ENCODE results near the gene ABHD12. TPM values are rescaled to one million over a fixed set of nuclear protein-coding genes. Genes with fewer than 3 reads are reported as not detected.
"Not testable (repeated sequence)": the region's sequence is repeated elsewhere in the genome, so short reads cannot be mapped to it uniquely, and the experiment has no call there.

Gene ABHD12
- 70.9 and 117 TPM in 2 replicates for total RNA-seq (2014; rRNA removed; shearing (Covaris generic))

DNA sequence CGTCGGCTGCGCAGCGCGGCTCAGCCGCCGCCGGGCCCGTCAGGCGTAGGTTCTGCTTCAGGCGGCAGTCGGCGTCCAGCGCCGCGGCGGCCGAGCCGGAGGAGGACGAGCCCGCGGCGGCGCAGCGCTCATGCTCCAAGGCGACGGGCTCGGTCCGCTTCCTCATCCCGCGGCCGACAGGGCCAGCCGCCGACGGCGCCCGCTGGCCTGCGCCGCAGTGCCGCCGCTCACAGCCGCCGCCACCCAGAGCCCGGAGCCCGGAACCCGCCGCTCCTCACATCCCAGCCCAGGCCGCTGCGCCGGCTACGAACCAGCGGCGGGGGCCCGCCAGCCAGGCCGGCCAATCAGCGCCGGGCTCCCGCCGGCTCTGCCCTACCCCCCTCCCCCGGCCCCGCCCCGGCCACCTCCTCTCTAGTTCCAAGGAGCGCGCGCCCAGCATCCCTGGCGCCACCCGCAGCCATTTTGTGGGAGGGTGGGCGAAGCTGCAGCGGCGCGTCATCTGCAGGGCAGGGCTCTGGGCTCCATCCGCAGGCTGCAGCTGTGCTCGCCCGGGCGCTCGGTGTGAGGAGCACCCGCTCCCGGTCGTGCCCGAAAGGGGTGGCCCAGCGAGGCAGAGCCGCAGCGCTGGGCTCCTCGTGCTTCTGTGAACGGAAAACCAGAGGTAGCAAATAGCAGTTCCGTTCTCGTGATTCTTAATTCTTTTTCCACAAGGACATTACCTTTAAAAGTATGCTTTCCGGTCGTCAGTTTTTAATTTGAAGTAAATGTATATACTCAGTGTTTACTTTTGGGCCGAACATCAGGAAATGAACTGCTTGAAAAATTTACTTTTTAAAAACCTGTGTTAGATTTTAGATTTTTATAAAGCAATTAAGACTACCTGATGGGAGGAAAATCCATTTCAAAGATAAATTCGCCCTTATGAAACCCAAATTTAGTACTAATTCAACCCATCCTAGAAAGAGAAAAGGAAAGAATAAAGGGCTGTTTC is at the start of gene ABHD12:
Gene ABHD12, minus strand, starts transcription at position 298 of the 991 bp plus-strand sequence. Its CDS starts 132 bp downstream, at position 166.
- peak within 1 kb of the TSS; percentile 80 for H3K27ac ChIP-seq
- peaks cover 22% of the 10 kb centered on the region for H3K36me3 ChIP-seq
- H3K27me3 ChIP-seq (replicated peaks), result no peaks in the 10 kb centered on the region
- H3K9me3 ChIP-seq (replicated peaks), result no peaks in the 10 kb centered on the region
- peak within 1 kb of the TSS; percentile 100 for H3K4me3 ChIP-seq
- DNase-seq (ENCODE audit: low read depth in 1 of 2, low spot score in 2 of 2), result peak; percentile 93 to 97
- peaks cover 7% of the 10 kb centered on the region for H3K4me1 ChIP-seq (replicated peaks)

DNA sequence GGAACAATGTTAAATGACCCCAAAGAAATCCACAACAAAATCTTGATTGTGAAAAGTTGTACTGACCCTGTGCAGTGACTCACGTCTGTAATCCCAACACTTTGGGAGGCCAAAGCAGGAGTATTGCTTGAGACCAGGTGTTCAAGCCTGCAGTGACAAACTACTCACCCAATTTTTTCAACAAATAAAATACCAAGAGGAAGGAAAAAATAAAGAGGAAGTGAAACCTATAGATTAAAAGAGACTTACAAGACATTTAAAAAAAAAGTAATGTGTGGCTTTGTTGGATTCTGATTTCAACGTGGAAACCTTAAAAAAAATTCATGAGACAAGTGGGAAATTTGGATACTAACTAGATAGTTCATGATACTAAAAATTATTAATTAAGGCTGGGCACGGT is 48.7 kb upstream of the ABHD12 start:
- Histone ChIP-seq H3K9me3 (replicated peaks) (no peaks in the 10 kb centered on the region), H3K27ac (no peak overlapping the region), H3K4me3 (no peak overlapping the region), H3K27me3 (replicated peaks) (no peaks in the 10 kb centered on the region), H3K4me1 (replicated peaks) (no peaks in the 10 kb centered on the region), H3K36me3 (peaks cover 65% of the 10 kb centered on the region)
- no peak for DNase-seq (ENCODE audit: low read depth in 1 of 2, low spot score in 2 of 2)

- peaks cover 65% of the 10 kb centered on the region for H3K36me3 ChIP-seq
- no peak overlapping the region for H3K4me3 ChIP-seq
- no peak overlapping the region for H3K27ac ChIP-seq
- no peaks in the 10 kb centered on the region for H3K9me3 ChIP-seq (replicated peaks)
- H3K4me1 ChIP-seq (replicated peaks), result no peaks in the 10 kb centered on the region
- no peaks in the 10 kb centered on the region for H3K27me3 ChIP-seq (replicated peaks)
- no peak for DNase-seq (ENCODE audit: low read depth in 1 of 2, low spot score in 2 of 2)
Measured at GRCh38 chr20:25437153-25437581, 46.5 kb upstream of the ABHD12 start.

GRCh38 chr20:25424536-25424935 is 33.9 kb upstream of the ABHD12 start:
- Histone ChIP-seq H3K9me3 (replicated peaks) (no peaks in the 10 kb centered on the region), H3K27me3 (replicated peaks) (no peaks in the 10 kb centered on the region), H3K36me3 (peaks cover 72% of the 10 kb centered on the region), H3K27ac (no peak overlapping the region), H3K4me3 (no peak overlapping the region), H3K4me1 (replicated peaks) (no peaks in the 10 kb centered on the region)
- DNase-seq (ENCODE audit: low read depth in 1 of 2, low spot score in 2 of 2), result no peak

- no peak overlapping the region for H3K27ac ChIP-seq
- no peak overlapping the region for H3K4me3 ChIP-seq
- H3K4me1 ChIP-seq (replicated peaks), result no peaks in the 10 kb centered on the region
- peaks cover 81% of the 10 kb centered on the region for H3K36me3 ChIP-seq
- H3K9me3 ChIP-seq (replicated peaks), result no peaks in the 10 kb centered on the region
- no peak for DNase-seq (ENCODE audit: low read depth in 1 of 2, low spot score in 2 of 2)
- H3K27me3 ChIP-seq (replicated peaks), result no peaks in the 10 kb centered on the region
Measured at GRCh38 chr20:25422032-25422431, 31.4 kb upstream of the ABHD12 start.

DNA sequence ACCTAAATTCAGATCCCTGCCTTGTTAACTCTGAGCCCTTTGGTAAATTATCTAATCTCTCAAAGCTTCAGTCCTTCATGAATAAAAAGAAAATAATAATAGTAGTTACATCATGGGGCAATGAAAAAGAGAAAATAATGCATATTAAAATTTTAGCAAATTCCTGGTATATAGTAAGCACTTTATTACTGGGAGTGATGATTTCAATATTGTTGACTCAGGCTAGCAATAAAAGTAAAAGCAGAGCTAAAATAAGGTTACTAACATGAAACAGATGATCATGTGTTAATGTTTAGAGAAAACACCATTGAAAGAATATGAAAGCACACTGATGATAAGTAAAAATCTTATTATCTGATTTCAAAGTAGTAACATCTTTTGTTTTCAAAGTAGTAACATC is 30.5 kb upstream of the ABHD12 start:
- H3K4me3 ChIP-seq, result no peak overlapping the region
- no peak for DNase-seq (ENCODE audit: low read depth in 1 of 2, low spot score in 2 of 2)

GRCh38 chr20:25418776-25419175 is 28.1 kb upstream of the ABHD12 start:
- Histone ChIP-seq H3K4me1 (replicated peaks) (no peaks in the 10 kb centered on the region), H3K36me3 (peaks cover 80% of the 10 kb centered on the region), H3K27ac (no peak overlapping the region), H3K27me3 (replicated peaks) (no peaks in the 10 kb centered on the region), H3K4me3 (no peak overlapping the region), H3K9me3 (replicated peaks) (no peaks in the 10 kb centered on the region)
- peak in 1 of 2 experiments; percentile 4 for DNase-seq (ENCODE audit: low read depth in 1 of 2, low spot score in 2 of 2)

More for the DNA sequence above, 30.5 kb upstream of the ABHD12 start:
- no peaks in the 10 kb centered on the region for H3K9me3 ChIP-seq (replicated peaks)
- H3K27me3 ChIP-seq (replicated peaks), result no peaks in the 10 kb centered on the region
- H3K36me3 ChIP-seq, result peaks cover 81% of the 10 kb centered on the region
- no peak overlapping the region for H3K27ac ChIP-seq
- H3K4me1 ChIP-seq (replicated peaks), result no peaks in the 10 kb centered on the region

DNA sequence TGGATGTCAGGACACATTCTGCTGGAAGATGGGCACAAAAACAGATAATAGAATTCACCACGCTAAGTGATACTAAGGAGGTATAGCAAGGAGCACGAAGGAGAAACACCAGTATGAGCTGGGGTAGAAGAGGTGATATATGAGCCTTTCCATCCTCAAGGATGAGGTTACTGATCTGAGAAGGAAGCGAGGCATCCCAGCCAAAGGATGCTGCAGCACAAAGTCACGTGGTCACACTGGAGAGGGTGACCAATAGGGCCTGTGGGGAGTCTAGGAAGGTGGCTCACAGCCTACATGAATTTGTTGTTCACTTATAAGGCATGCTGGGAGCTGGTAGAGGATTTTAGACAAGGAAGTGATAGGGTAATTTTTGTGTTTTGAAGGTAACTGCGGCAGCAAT is 18.3 kb upstream of the ABHD12 start:
- Histone ChIP-seq H3K4me3 (peak overlapping the region; percentile 73), H3K27me3 (replicated peaks) (no peaks in the 10 kb centered on the region), H3K4me1 (replicated peaks) (peaks cover 14% of the 10 kb centered on the region), H3K27ac (no peak overlapping the region), H3K36me3 (peaks cover 38% of the 10 kb centered on the region), H3K9me3 (replicated peaks) (no peaks in the 10 kb centered on the region)
- DNase-seq (ENCODE audit: low read depth in 1 of 2, low spot score in 2 of 2), result peak in 1 of 2 experiments; percentile 30

DNA sequence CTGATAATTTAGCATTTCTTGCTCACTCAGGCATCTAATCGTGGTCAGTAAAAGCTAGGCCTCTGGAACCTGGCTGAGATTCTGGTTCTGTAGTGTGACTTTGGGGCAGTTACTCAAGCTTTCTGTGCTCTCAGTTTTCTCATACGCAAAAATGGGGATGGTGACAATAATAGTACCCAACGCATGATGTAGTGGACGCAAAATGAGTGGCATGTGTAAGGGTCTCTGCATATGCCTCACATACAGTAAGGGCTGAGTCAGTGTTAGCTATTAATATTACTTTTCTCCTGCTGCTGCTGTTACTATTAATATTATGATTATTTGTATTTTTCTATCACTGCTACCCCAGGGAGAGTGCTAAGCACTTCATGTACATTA is 17.5 kb upstream of the ABHD12 start:
- H3K27ac ChIP-seq, result peak overlapping the region; percentile 80
- H3K36me3 ChIP-seq, result peaks cover 32% of the 10 kb centered on the region
- H3K4me1 ChIP-seq (replicated peaks), result peaks cover 14% of the 10 kb centered on the region
- H3K4me3 ChIP-seq, result peak overlapping the region; percentile 73
- DNase-seq (ENCODE audit: low read depth in 1 of 2, low spot score in 2 of 2), result no peak
- H3K27me3 ChIP-seq (replicated peaks), result no peaks in the 10 kb centered on the region
- H3K9me3 ChIP-seq (replicated peaks), result peaks cover 6% of the 10 kb centered on the region; the same call in 1 of the 2 replicates

DNA sequence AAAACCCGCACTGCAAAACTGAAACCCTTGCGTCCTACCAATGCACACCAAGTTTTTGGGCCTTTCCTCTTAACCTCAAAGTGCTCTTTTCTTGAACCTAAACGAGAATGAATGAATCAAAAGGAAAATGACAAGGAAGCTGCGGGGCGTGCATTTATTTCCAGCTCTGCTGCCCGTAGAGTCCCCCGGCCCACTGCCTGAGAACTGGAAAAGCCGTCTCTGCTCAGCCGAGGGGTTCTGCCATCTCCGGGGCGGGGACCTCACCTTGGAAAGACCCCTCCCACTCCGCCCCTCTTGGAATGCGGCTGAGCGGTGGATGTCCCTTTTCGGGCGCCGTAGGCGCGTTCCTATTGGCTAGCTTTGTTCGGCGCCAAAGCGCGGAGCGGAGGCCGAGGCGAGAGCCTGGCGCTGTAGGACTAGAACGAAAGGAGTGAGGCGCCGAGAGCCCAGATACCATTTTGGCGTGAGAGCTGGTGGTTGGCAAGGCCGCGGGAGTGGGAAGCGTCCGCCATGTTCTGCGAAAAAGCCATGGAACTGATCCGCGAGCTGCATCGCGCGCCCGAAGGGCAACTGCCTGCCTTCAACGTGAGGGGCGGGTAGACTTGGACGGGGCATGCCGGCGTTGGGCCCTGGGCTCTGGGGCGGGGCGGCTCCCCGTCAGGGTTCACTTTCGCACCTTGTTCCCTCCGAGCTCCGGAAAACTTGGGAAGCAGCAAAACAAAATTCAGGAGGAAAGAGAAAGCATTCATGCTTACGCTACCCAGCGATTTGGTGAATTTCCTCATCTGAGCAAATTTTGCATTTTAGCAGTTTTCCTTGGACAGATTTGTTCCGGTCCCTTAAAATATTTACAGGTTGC is 16.9 kb upstream of the ABHD12 start, which contains the start of gene GINS1:
Gene GINS1, plus strand, starts transcription at position 363 of the 859 bp plus-strand sequence. Its CDS starts 148 bp downstream, at position 511.
- H3K27ac ChIP-seq, result peak within 1 kb of the TSS; percentile 80
- no peaks in the 10 kb centered on the region for H3K27me3 ChIP-seq (replicated peaks)
- peaks cover 14% of the 10 kb centered on the region for H3K4me1 ChIP-seq (replicated peaks)
- peak within 1 kb of the TSS; percentile 73 for H3K4me3 ChIP-seq
- peaks cover 32% of the 10 kb centered on the region for H3K36me3 ChIP-seq
- DNase-seq (ENCODE audit: low read depth in 1 of 2, low spot score in 2 of 2), result peak; percentile 94 to 95
- H3K9me3 ChIP-seq (replicated peaks), result peaks cover 8% of the 10 kb centered on the region; the same call in 1 of the 2 replicates

- H3K9me3 ChIP-seq (replicated peaks), result peaks cover 8% of the 10 kb centered on the region; the same call in 1 of the 2 replicates
- no peaks in the 10 kb centered on the region for H3K27me3 ChIP-seq (replicated peaks)
- no peak for DNase-seq (ENCODE audit: low read depth in 1 of 2, low spot score in 2 of 2)
- no peak overlapping the region for H3K27ac ChIP-seq
- peaks cover under 1% of the 10 kb centered on the region; the same call in 1 of the 2 replicates for H3K36me3 ChIP-seq
- H3K4me1 ChIP-seq (replicated peaks), result peaks cover 11% of the 10 kb centered on the region
- H3K4me3 ChIP-seq, result no peak overlapping the region
Measured at GRCh38 chr20:25402583-25402982, 11.9 kb upstream of the ABHD12 start.

DNA sequence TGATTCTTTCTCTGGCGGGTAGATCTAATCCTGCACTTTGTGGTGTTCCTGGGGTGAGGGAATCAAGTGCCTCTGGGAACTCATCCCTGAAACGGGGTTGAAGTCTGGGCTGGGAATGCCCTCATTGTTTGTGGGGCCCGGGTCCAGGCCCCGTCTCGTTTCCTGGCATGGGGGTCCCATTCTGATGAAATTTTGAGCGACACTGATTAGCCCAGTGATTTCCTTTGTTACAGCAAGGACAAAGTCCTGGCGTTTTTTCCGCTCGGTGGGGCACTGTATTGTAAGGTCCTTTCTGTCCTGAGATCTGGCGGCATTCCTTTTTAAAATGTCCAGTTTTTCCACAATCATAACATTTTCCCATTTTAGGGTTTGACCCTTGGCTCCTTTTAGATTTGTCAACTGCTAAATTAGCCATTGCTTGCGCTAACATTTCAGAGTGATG is 9.7 kb upstream of the ABHD12 start:
- H3K27ac ChIP-seq; H3K36me3 ChIP-seq; H3K9me3 ChIP-seq (replicated peaks); DNase-seq (ENCODE audit: low read depth in 1 of 2, low spot score in 2 of 2); H3K27me3 ChIP-seq (replicated peaks); H3K4me3 ChIP-seq: not testable (repeated sequence)
- peaks cover 13% of the 10 kb centered on the region for H3K4me1 ChIP-seq (replicated peaks)

- DNase-seq (ENCODE audit: low read depth in 1 of 2, low spot score in 2 of 2), result peak; percentile 57 to 85
- H3K9me3 ChIP-seq (replicated peaks), result peaks cover 8% of the 10 kb centered on the region; the same call in 1 of the 2 replicates
- H3K36me3 ChIP-seq, result no peaks in the 10 kb centered on the region
- H3K4me1 ChIP-seq (replicated peaks), result peaks cover 13% of the 10 kb centered on the region
- peak overlapping the region; percentile 23; the same call in 1 of the 2 replicates for H3K27ac ChIP-seq
- no peaks in the 10 kb centered on the region for H3K27me3 ChIP-seq (replicated peaks)
- no peak overlapping the region for H3K4me3 ChIP-seq
Measured at GRCh38 chr20:25399037-25399430, 8.4 kb upstream of the ABHD12 start.

All from SJSA1 (cell line).